Vagina (tissue), 2 donors: Measurements from ENCODE around the gene CTBP2. TPM values are rescaled to one million over a fixed set of nuclear protein-coding genes. Genes with fewer than 3 reads are reported as not detected.

Experiments used
- DNase-seq, 2 donors: peaks; one replicate each; pipeline ENCODE4 v3.0.0-alpha.2; 2017; ENCODE audit errors: extremely low spot score in 2 of 2
- H3K27ac ChIP-seq: fragments of 200-600 bp; sonication (generic); one replicate; pipeline ENCODE4 v1.5.1; 2019
- H3K27me3 ChIP-seq: fragments of 200-600 bp; sonication (generic); one replicate; pipeline ENCODE4 v1.5.1; 2019
- H3K36me3 ChIP-seq, 2 donors: fragments of 200-600 bp; sonication (generic); one replicate each; pipeline ENCODE4 v1.5.1; 2017 to 2019
- H3K4me1 ChIP-seq: fragments of 200-600 bp; sonication (generic); one replicate; pipeline ENCODE4 v1.5.1; 2019
- H3K4me3 ChIP-seq, 2 donors: fragments of 200-600 bp; sonication (generic); 1 replicate in 1 of 2; 2 replicates in 1 of 2; pipeline ENCODE4 v1.5.1; 2016 to 2019
- H3K9me3 ChIP-seq: fragments of 200-600 bp; sonication (generic); one replicate; pipeline ENCODE4 v1.5.1; 2019
- CTCF ChIP-seq, 3 experiments: fragments of 450-650 bp in 2 of 3; fragments of 200-600 bp in 1 of 3; sonication (generic) in 1 of 3; IDR thresholded peaks; one replicate each; pipeline ENCODE4 v1.5.1; 2017 to 2019; ENCODE audit warnings: antibody characterized with exemption in 3 of 3, mild to moderate bottlenecking in 2 of 3, moderate library complexity in 2 of 3
- POLR2A ChIP-seq, 2 donors: fragments of 450-650 bp; IDR thresholded peaks; one replicate each; pipeline ENCODE4 v1.6.1; 2017; ENCODE audit warnings: antibody characterized with exemption in 2 of 2, mild to moderate bottlenecking in 2 of 2, moderate library complexity in 2 of 2
- POLR2AphosphoS5 ChIP-seq, 2 donors: sonication (generic); formaldehyde crosslinking; IDR thresholded peaks; one replicate each; pipeline ENCODE4 v1.9.0; 2017; ENCODE audit warnings: antibody characterized with exemption in 2 of 2, mild to moderate bottlenecking in 2 of 2, low read depth in 1 of 2; ENCODE audit not compliant: insufficient read depth in 1 of 2
- intact Hi-C: fragments of 100-400 bp; cut with DNase I; formaldehyde crosslinking; loops from one replicate; pipeline ENCODE4 v1.15.1; 2023
- total RNA-seq: library from RNA; depleted of rRNA; stranded (reverse); fragments of >200 nt; gene quantifications from one replicate; pipeline ENCODE4 v1.2.3, GENCODE V29; 2016

CTBP2 gene
- total RNA-seq, 1 donor from 2014 or later, result 74.4 TPM

GRCh38 chr10:125156196-125156595 is 4.2 kb downstream of the CTBP2 start:
- peaks cover 72% of the 10 kb centered on the region for H3K4me1 ChIP-seq
- TF ChIP-seq POLR2A (IDR thresholded peaks at IDR 0.05) (no peak), CTCF (IDR thresholded peaks at IDR 0.05) (no peak), POLR2AphosphoS5 (IDR thresholded peaks at IDR 0.05; ENCODE audit: insufficient read depth in 1 of 2, low read depth in 1 of 2) (no peak)
- no peak overlapping the region for H3K4me3 ChIP-seq
- H3K27me3 ChIP-seq, result no peaks in the 10 kb centered on the region
- H3K36me3 ChIP-seq, result no peaks in the 10 kb centered on the region
- intact Hi-C loops, result no loop called here
- DNase-seq, result no peak
- H3K9me3 ChIP-seq, result no peaks in the 10 kb centered on the region
- no peak overlapping the region for H3K27ac ChIP-seq

GRCh38 chr10:125155101-125155500 is 5.3 kb downstream of the CTBP2 start:
- Histone ChIP-seq H3K36me3 (no peaks in the 10 kb centered on the region), H3K27ac (peak overlapping the region; percentile 17), H3K9me3 (no peaks in the 10 kb centered on the region), H3K4me3 (no peak overlapping the region), H3K4me1 (peaks cover 81% of the 10 kb centered on the region), H3K27me3 (no peaks in the 10 kb centered on the region)
- TF ChIP-seq POLR2AphosphoS5 (IDR thresholded peaks at IDR 0.05; ENCODE audit: insufficient read depth in 1 of 2, low read depth in 1 of 2) (no peak), POLR2A (IDR thresholded peaks at IDR 0.05) (no peak), CTCF (IDR thresholded peaks at IDR 0.05) (no peak)
- no peak for DNase-seq
- intact Hi-C loops, result no loop called here

GRCh38 chr10:125154529-125154928 is 5.8 kb downstream of the CTBP2 start:
- Histone ChIP-seq H3K36me3 (no peaks in the 10 kb centered on the region), H3K9me3 (no peaks in the 10 kb centered on the region), H3K27ac (peak overlapping the region; percentile 17), H3K4me1 (peaks cover 86% of the 10 kb centered on the region), H3K4me3 (no peak overlapping the region), H3K27me3 (no peaks in the 10 kb centered on the region)
- TF ChIP-seq POLR2AphosphoS5 (IDR thresholded peaks at IDR 0.05; ENCODE audit: insufficient read depth in 1 of 2, low read depth in 1 of 2) (no peak), POLR2A (IDR thresholded peaks at IDR 0.05) (no peak), CTCF (IDR thresholded peaks at IDR 0.05) (no peak)
- intact Hi-C loops, result no loop called here
- DNase-seq, result no peak

GRCh38 chr10:125153703-125154490 is 6.5 kb downstream of the CTBP2 start:
- H3K27ac ChIP-seq, result peak overlapping the region; percentile 67
- intact Hi-C loops, result no loop called here
- no peaks in the 10 kb centered on the region for H3K9me3 ChIP-seq
- H3K4me1 ChIP-seq, result peaks cover 93% of the 10 kb centered on the region
- H3K4me3 ChIP-seq, result no peak overlapping the region
- H3K27me3 ChIP-seq, result no peaks in the 10 kb centered on the region
- DNase-seq, result no peak
- TF ChIP-seq POLR2A (IDR thresholded peaks at IDR 0.05), result no peak
- no peak for TF ChIP-seq POLR2AphosphoS5 (IDR thresholded peaks at IDR 0.05; ENCODE audit: insufficient read depth in 1 of 2, low read depth in 1 of 2)
- no peak for TF ChIP-seq CTCF (IDR thresholded peaks at IDR 0.05)
- no peaks in the 10 kb centered on the region for H3K36me3 ChIP-seq
